ENCODE measurements around the gene FBLN5.
"Not testable (repeated sequence)": the region's sequence is repeated elsewhere in the genome, so short reads cannot be mapped to it uniquely, and the experiment has no call there.

FBLN5 gene

DNA sequence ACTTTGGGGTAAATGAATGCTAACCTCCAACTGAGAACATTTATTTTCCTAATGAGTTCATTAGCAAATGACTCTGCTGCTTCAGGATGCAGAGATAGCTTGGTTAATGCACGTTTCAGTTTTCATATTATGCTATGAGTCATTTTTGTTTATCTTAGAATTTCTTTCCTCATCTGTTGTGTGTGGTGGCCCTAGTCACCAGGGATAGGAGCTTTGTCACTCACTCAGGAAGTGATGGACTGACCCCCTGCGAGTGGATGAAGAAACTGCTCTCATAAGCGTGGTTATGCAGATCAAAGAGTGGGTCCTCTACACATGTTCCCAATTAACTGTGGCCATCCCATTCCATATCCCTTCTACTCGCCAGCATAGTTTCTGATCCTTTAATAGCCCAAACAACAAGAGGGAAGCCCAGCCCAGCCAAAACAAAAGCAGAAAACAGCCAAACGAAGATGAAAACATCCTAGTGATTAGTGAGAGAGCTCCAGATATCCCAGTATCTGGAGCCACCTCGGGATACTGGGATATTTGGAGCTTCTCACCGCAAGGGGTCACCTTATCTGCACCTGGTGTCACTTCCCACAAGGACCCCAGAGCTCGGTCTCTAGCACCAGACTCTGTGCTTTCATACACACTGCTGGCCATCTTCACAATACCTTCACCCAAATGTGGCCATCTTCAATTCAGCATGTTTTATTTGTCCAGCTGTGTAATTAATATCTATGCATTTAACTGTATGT, 88.8 kb downstream of the FBLN5 start:
- no peak for DNase-seq

DNA sequence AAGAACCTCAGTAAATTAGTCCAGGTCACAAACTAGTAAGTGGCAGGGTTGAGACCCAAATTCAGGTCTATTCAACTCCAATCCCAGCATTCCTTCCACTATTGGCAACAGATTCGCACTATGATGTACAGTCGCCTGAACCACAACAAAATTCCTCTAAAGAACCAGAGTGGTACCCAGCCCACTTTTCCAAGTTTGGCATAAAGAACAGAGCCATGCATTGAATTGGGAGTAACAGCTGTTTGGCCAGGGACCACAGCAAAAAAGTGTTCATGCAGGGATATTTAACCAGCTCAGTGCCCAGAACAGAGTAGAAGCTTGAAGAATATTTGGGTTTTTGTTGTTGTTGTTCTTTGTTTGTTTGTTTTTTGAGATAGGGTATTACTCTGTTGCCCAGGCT, 89.9 kb downstream of the FBLN5 start:
- no peak for DNase-seq

DNA sequence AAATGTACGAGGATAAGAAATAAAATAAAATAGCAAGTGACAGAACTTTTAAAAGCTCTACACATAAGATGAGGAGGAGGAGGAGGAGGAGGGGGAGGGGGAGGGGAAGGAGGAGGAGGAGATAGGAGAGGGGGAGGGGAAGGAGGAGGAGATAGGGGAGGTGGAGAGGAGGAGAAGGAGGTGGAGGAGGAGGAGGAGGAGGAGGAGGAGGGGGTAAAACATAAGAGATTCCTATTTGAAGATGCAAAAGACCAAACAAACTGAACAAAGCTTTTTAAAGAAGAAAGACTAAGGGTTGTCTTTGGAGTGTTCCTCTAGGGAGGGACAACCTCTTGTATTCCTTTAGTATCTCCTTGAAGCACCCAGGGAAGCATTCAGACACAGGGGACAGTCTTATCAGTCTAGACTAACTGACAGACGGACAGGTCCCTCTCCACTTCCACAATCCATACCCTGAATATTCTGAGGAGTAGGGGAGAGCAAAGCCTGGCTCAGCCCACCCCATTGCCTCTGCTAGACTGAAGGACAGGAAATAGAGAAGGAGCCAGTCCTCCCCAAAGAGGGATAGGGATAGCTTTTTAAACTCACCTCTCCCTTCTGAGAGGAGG, 93.1 kb downstream of the FBLN5 start:
- DNase-seq = no peak

DNA sequence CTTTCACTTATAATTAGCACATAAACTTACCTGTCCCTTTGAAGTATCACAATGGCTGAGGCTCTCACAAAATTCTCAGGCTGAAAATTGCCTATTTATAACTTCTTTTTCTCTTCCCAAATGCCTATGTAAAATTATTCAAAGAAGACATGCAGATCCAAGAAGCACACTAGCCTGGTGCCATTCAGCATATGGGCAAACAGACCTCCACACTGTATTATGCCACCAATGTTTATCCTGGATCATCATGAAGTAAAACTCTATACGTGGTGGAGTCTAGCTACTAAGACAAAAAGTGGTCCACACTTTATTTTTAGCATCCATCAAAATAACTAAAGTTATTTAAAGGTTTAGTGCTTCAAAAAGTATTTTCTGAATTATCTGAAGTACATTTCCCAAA, 95.9 kb downstream of the FBLN5 start:
- no peak for DNase-seq

DNA sequence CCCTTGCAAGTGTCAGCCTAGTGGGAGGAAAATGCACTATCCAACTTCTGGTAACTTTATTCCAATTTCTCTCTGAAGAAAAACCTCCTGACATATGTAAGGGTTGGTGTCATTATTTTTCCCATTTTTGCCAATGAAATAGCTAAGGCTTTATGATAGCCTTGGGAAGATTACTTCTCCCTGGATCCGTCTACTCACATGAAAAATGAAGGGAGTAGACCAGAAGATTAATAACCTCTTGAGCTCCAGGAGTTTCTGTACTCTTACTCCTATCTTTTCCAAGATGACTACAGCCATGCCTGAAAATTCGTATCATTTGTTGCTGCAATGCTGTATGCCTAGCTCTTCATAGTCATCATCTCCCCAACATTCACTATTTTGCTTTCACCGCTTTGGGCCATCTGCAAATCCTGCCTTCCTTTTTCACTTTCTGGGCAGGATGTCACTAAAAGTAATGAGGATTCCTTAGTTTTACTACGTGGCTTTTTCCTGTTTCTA, 98.9 kb downstream of the FBLN5 start:
- DNase-seq = no peak

DNA sequence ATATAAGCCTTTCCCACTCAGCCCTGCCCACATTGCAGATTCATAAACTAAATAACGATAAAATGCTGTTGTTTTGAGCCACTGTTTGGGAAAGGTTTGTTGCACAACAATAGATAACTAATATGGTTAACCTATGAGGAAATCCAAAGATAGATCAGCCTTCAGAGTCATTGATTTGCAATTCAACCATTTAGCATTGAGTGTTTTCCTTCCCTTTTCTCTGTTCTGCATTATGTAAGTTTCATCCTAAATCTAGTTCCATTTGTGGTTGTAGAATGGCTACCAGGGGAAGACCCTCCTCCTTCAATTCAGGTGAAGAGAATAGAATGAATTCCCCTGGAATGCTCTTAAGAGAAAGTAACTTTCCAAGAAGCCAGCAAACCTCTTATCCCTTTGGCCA, 99.8 kb downstream of the FBLN5 start:
- no peak for DNase-seq

DNA sequence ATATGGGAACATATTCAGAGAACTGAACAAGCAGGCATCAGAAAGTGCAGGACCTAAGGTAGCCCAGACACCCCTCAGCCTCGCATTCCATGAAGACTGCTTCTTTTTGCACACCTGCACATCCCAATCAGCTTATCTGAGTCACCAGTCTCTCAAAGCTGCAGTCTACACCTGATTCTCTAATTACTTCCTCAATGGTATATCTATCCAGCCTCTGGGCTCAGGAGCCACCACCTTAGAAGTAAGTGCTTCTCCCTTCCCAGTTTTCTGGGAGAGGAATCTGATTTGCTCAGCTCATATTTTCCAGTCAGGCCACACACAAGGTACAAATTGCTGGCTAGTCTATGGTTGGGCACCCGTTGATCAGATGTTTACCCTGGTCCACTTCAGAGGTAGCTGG, 101.8 kb downstream of the FBLN5 start:
- no peak for DNase-seq

DNA sequence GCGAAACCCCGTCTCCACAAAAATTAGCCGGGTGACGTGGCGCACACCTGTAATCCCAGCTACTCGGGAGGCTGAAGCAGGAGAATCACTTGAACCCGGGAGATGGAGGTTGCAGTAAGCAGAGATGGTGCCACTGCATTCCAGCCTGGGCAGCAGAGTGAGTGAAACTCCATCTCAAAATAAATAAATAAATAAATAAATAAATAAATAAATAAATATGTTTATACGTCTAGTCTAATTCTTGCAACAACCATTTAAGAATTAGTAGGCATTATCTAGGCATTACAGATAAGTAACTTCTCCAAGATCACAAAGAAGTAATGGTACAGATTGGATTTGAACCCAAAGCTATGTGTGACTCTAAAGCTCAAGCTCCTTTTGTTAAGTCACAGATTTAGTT, 102.4 kb downstream of the FBLN5 start:
- DNase-seq = not testable (repeated sequence)

DNA sequence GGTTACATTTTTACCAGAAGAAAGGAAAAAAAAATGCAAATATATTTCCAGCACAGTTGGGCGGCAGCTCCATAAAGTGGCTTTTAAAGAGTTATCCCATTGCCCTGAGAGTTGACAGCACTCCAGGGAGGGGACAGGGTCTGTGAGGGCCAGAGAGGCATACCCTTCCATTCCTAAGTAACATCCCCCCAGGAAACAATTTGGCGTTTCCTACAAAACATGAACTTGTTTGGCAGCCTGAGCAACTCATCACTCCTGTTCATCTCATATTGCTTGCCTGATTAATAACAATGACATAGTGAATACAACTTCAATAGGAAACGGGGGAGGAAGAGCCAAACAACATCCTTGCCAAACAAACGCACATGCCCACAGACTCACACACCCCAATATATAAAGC, 103.5 kb downstream of the FBLN5 start:
- DNase-seq = no peak

DNA sequence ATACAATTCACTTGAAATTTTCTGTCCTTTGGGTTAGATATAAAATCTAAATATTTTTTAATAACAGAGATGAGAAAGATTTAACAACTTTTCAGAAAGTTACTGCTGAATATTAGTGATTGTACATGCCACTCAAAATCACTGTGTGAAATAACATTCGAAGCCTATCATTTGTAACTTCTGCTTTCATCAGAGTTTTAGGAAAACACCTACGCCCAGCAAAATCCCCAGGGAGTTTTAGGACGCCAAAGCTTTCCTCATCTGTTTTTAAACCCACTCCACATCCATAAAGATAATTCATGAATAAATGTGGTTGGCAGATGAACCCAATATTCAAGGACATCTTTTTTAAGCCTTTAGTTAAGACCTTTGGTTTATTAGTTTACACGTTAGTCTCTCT, 104.1 kb downstream of the FBLN5 start:
- no peak for DNase-seq

DNA sequence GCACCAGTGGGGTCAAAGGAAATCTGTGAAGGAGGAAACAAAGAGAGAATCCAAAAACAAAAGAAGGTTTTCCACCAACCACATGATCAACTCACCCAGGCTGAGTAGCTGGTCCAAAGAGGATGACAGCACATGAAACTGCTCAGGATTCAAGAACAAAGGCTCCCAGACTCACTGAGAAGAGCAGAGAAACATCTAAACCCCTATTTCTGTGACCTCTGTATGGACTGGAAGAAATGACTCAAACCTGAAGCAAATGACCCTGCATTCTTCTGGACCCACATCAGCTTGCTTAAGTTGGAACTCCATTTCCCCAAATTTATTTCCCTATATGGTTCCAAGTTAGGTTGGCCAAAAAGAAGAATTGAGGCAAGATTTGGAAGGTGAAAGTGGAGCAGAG, 106.4 kb downstream of the FBLN5 start:
- DNase-seq = no peak

DNA sequence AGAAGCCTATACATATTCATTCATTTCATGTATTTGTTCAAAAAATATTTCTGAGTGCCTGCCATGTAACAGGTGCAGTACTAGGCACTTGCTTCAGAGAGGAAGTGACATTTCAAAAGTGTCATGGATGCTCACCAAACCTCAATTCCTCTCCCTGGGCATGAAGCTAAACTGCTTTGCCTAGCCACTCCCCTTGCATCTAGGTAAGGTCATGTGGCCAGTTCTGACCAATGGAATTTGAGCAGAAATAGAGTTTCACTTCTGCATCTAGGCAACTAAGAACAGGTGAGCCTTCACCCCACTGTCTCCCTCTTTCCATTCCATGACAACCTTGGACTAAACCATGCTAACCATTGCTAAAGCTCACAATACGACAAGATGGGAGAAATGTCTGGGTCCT, 107.7 kb downstream of the FBLN5 start:
- no peak for DNase-seq

DNA sequence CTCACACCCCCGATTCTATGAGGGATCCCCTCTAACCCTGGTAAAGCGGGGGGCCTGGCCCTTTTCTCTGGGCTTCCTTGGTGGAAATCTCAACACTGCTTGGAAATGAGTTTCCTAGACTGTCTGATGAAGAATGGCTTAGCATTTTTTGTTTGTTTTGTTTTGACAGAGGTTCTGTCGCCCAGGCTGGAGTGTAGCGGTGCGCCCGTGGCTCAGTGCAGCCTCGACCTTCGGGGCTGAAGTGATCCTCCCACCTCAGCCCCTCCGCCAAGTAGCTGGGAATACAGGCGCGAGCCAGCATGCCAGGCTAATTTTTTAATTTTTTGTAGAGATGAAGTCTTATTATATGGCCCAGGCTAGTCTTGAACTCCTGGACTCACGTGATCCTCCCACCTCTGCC, 110.4 kb downstream of the FBLN5 start:
- DNase-seq = no peak

DNA sequence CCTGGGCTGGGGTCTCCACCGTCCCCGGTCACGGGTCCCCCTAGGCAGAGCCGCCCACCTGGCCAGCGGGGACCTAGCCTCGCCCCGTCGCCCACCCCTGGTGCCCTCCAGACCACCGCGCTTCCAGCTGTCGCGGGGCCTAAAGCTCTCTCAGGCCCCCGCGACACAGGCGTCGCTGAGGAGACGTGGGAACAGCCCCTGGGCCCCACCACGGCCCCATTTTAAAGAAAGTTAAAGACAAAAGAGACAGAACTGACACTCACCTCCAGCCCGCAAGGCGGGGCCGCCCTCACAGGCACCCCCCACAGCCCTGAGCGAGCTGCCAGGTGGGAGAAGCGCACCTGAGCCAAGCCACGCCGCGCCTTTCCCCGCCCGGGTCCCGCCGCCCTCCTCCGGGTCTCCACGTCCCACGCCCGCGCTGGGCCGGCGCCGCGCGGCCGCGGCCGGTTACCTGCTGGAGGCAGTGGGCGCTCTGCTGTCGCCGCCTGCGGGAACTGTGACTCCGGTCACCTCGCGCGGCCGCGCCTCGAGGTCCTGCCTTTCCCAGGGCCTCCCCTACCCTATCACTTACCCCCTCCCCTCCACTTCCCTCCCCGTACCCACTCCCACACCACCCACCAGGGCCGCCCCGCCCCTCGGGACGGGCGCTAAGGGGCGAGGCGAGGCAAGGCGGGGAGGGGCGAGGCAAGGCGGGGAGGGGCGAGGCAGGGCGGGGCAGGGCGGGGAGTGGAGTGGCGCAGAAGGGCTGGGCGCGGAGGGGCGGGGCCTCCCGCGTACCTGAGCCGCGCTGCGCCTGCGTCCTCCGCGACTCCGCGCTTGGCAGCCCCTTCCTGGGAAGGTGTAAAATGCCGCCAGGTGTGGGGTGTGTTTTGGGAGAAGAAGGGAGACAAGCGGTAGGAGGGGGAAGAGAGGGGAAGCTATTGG, 111.3 kb downstream of the FBLN5 start:
- DNase-seq = no peak

DNA sequence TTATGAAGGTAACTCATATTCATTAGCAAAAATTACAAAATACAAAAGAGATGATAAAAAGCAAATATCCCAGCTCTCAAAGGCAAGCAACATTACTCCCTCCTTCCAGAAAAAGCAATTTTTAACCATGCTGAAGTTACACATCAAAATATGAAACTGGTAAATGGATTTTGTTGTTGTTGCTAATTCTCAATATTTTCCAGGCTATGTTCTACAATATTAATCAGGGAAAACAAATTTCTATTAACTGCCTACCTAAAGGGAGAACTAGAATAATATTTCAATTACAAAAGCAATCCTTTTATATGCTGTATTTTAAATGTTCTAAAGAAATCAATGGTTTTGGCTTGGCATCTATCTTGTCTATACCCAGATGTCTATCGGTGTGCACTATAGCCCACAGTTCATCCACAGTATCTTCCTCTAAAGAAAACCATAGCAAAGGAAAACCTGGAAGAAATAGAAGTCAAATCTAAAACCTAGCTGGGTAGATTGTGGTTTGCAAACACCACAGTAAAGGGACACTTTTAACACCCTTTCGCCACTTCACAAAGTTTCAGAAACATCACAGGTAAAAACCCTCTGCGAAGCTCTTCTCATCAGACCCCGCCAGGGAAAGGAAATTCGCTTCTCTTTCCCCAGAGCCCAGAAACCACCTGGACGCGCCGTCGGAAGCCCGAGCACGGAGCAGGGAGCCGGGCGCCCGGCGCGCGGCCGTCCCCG, 112.1 kb downstream of the FBLN5 start:
- no peak for DNase-seq

DNA sequence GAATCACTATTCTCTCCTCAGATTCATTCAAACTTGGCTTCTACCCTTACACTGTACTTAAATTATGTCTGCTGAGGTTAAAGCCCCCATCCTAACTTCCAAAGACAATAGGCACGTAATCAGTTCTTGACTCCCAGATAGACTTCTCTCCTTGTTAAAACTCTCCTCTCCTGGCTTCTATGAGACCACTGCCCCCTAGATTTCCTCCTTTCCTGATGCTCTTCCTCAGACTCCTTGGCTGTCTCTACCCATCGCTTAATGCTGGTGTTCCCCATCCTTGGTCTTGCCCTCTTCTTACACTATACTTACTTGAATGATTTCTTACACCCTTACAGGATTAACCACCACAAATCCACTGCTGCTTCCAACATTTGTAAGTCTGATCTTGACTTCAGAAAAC, 112.9 kb downstream of the FBLN5 start:
- no peak for DNase-seq

DNA sequence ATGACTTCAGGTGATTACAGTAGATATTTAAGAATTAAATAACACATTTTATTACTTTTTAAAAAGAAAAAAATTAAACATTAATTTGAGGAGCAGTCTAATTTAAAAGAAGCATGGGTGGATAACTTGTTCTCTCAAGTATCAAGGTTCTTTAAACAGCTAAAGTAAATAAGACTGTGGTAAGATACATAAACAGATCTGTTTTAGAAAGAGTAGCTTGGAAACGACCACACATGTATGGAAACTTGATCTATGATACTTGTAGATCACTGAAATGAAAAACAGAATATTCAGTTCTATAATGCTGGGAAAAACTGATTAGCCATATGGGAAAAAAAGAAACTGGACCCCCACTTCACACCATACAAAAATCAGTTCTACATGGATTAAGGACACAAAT, 116.2 kb downstream of the FBLN5 start:
- DNase-seq = no peak

DNA sequence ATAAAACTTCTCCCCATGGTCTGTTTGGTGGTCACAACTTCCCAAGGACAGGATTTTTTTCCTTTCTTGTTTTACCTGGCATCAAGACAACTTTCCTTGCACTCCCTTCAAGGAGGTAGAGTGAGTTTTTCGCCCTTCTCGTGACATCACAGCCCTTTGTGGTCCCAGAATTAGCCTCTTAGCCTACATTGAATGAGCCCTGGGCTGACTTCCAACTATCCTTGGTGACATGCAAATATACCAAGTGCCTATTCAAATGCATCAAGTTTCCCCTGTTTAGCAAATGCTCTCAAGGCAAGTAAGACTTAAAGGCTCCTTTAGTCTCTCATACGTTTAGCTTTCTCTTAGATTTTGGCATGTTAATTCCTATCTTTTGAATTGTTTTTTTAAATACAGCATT, 116.7 kb downstream of the FBLN5 start:
- no peak for DNase-seq

DNA sequence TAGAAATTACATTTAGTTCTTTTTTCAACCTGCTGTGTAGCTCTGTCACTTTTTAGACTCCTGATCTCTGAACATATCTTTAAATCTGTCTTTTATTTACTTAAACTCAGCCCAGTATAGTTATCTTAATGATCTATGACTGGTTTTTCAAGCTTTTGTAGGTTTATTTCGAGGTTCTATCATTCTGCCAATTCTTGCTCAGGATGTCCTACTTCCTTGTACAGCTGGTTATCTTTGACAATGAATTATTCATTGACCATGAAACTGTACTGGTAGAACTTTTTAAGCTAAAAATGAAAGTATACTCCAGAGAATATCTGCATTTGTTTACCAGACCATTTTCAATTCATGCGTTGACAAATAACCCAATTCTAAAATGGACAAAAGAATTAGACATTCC, 118.0 kb downstream of the FBLN5 start:
- DNase-seq = no peak

DNA sequence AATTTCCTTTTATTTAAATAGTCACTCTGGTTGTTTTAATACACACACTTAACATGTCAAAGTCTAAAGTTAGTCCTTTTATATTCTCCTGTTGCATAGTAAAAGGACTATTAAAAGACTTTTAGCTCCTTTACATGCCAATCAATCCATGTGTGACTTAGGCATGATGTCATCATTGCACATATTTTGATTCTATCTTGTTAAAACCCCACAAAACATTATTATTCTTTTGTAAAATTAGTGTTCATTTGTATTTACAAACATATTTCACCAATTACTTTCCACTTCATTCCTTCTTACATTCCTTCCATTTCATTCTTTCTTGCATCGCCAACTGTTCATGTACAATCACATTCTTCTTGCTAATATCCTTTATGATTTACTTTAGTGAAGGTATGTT, 119.7 kb downstream of the FBLN5 start:
- no peak for DNase-seq

All from cerebellar nuclear complex (tissue), 1 donor.